Measurements from ENCODE around the gene TUBG1. TPM values are rescaled to one million over a fixed set of nuclear protein-coding genes. Genes with fewer than 3 reads are reported as not detected.

The TUBG1 gene
- total RNA-seq, 1 donor from 2014 or later = 53.9 TPM

- peaks cover 9% of the 10 kb centered on the region for H3K27me3 Mint-ChIP-seq
Measured at GRCh38 chr17:42640121-42640520, 30.6 kb downstream of the TUBG1 start.

GRCh38 chr17:42642336-42642735 is 32.9 kb downstream of the TUBG1 start:
- Mint-ChIP-seq H3K36me3 (ENCODE audit: insufficient read depth) (no peaks in the 10 kb centered on the region), H3K27me3 (peaks cover 9% of the 10 kb centered on the region), H3K4me1 (ENCODE audit: low read depth) (peaks cover 3% of the 10 kb centered on the region), H3K4me3 (ENCODE audit: low read depth) (no peak overlapping the region), H3K9me3 (ENCODE audit: low read depth) (no peaks in the 10 kb centered on the region), H3K27ac (no peak overlapping the region)
- TF ChIP-seq CTCF (IDR thresholded peaks at IDR 0.05; ENCODE audit: unreplicated experiment) = no peak
- no peak for DNase-seq (ENCODE audit: low spot score, unreplicated experiment)

More at GRCh38 chr17:42640121-42640520, 30.6 kb downstream of the TUBG1 start:
- DNase-seq (ENCODE audit: low spot score, unreplicated experiment) = no peak
- H3K4me3 Mint-ChIP-seq (ENCODE audit: low read depth) = no peak overlapping the region
- no peak for TF ChIP-seq CTCF (IDR thresholded peaks at IDR 0.05; ENCODE audit: unreplicated experiment)
- H3K36me3 Mint-ChIP-seq (ENCODE audit: insufficient read depth) = no peaks in the 10 kb centered on the region
- H3K4me1 Mint-ChIP-seq (ENCODE audit: low read depth) = peaks cover 3% of the 10 kb centered on the region
- H3K27ac Mint-ChIP-seq = no peak overlapping the region
- no peaks in the 10 kb centered on the region for H3K9me3 Mint-ChIP-seq (ENCODE audit: low read depth)

GRCh38 chr17:42647778-42648177 is 38.3 kb downstream of the TUBG1 start:
- peaks cover 3% of the 10 kb centered on the region for H3K27me3 Mint-ChIP-seq
- H3K9me3 Mint-ChIP-seq (ENCODE audit: low read depth) = no peaks in the 10 kb centered on the region
- no peak overlapping the region for H3K4me3 Mint-ChIP-seq (ENCODE audit: low read depth)

GRCh38 chr17:42651392-42651791 is 41.9 kb downstream of the TUBG1 start:
- no peaks in the 10 kb centered on the region for H3K9me3 Mint-ChIP-seq (ENCODE audit: low read depth)
- peaks cover 6% of the 10 kb centered on the region for H3K4me1 Mint-ChIP-seq (ENCODE audit: low read depth)
- H3K27ac Mint-ChIP-seq = no peak overlapping the region
- peaks cover 24% of the 10 kb centered on the region for H3K27me3 Mint-ChIP-seq
- H3K36me3 Mint-ChIP-seq (ENCODE audit: insufficient read depth) = no peaks in the 10 kb centered on the region
- no peak overlapping the region for H3K4me3 Mint-ChIP-seq (ENCODE audit: low read depth)
- DNase-seq (ENCODE audit: low spot score, unreplicated experiment) = no peak
- TF ChIP-seq CTCF (IDR thresholded peaks at IDR 0.05; ENCODE audit: unreplicated experiment) = no peak

More at GRCh38 chr17:42647778-42648177, 38.3 kb downstream of the TUBG1 start:
- no peak for DNase-seq (ENCODE audit: low spot score, unreplicated experiment)
- Mint-ChIP-seq H3K4me1 (ENCODE audit: low read depth) (no peaks in the 10 kb centered on the region), H3K27ac (no peak overlapping the region), H3K36me3 (ENCODE audit: insufficient read depth) (no peaks in the 10 kb centered on the region)
- TF ChIP-seq CTCF (IDR thresholded peaks at IDR 0.05; ENCODE audit: unreplicated experiment) = no peak

DNA sequence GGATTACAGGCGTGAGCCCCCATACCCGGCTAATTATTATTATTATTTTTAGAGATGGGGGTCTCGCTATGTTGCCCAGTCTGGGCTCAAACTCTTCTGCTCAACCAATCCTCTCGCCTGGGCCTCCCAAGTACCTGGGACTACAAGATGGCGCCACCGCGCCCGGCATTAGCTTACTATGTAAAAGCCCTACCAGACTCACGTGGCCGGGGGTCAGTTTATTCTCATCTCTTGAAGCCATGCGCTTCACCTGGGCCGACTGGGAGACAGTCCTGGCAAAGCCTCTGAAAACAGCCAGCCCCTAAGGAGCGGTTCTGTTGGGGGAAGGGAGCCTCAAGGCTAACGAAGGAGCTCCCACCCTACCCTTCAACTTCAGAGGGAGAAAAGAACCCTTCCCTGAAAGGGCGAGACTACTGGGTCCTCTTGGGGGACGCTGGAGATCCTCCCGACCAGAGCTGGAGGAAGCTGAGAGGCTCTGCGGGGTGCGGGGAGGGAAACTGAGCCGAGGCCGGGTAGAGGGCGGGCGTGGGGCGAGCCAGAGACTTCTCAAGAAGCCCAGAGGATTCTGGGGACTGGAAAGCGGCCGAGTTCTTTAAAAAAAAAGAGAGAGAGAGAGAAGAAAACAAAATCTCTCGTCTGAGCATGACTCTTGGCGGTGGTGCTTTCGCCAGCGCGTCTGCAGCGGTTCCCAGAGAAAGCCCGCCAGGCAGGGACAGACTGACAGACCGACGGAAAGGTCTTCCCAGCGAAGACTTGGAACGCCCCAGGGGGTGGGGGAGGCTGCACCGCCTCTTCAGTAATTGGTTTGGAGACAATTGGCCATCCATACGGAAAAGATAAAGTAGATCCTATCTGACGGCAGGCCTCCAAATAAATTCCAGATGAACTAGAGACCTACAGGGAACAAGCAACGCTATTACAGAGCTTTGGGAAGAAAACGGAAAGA is 44.0 kb downstream of the TUBG1 start:
- Mint-ChIP-seq H3K27me3 (peaks cover 21% of the 10 kb centered on the region), H3K9me3 (ENCODE audit: low read depth) (peaks cover 4% of the 10 kb centered on the region), H3K27ac (no peak overlapping the region), H3K36me3 (ENCODE audit: insufficient read depth) (no peaks in the 10 kb centered on the region), H3K4me1 (ENCODE audit: low read depth) (peaks cover 6% of the 10 kb centered on the region), H3K4me3 (ENCODE audit: low read depth) (peak overlapping the region; percentile 69)
- TF ChIP-seq CTCF (IDR thresholded peaks at IDR 0.05; ENCODE audit: unreplicated experiment) = no peak
- DNase-seq (ENCODE audit: low spot score, unreplicated experiment) = no peak

All from progenitor cell of endocrine pancreas (in vitro differentiated cells).